Dermis blood vessel endothelial cell (primary cell): ENCODE data around the gene DELE1. TPM values are rescaled to one million over a fixed set of nuclear protein-coding genes. Genes with fewer than 3 reads are reported as not detected.

Experiments used
- DNase-seq: peaks from one replicate; pipeline ENCODE4 v3.0.0; 2010
- total RNA-seq: library from RNA; depleted of rRNA; stranded (reverse); fragments of >200 nt; gene quantifications from 2 replicates; pipeline ENCODE4 v1.2.3, GENCODE V29; 2014

DELE1 gene
- total RNA-seq, 1 donor from 2014 or later, result 66.4 TPM

DNA sequence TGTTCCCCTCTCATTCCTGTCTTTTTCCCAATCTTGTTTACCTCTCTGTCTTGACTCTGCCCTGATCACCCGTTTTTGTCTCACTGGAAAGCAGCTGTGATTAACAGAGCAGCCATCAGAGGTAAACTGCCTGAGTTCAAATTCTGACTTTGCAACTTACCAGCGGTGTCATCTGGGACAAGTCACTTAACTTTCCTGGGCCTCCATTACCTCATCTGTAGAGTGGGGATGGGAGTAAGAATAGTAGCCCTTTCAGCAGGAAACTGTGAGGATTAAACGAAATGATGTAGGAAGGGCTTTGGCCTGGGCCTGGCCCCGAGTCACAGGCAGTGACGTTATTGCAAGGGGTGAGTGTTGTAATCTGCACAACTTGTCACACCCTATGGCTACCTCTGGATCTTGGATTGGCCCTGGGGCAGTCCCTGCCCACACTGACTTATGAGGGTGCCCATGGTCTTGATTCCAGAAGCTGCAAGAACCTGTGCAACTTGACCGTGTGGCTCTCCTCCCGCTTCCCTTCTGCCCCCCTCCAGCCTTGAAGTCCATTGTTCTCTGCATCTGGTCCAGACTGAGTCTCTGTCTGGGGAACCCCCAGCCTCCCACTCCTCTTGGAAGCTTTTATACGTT, 35.0 kb downstream of the DELE1 start:
- peak; percentile 72 for DNase-seq

DNA sequence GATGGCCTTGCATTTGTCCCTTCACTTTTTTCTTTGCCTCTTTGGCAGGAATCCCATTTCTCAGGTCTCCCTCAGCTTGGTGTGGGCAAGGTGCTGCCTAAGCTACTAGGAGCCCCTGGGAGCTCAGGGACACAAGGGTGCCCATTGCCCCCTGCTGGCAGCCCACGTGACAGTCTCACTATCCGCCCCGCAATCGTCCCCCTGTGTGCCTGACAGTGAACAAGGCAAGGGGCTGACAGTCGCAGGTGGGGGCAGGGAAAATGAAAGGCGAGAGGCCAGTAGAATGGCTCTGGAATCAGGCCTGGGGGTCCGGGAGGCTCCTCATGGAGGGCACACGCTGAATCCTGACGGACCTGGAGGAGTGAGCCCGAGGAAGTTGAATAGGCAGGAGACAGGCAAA, 36.3 kb downstream of the DELE1 start:
- peak; percentile 63 for DNase-seq

DNA sequence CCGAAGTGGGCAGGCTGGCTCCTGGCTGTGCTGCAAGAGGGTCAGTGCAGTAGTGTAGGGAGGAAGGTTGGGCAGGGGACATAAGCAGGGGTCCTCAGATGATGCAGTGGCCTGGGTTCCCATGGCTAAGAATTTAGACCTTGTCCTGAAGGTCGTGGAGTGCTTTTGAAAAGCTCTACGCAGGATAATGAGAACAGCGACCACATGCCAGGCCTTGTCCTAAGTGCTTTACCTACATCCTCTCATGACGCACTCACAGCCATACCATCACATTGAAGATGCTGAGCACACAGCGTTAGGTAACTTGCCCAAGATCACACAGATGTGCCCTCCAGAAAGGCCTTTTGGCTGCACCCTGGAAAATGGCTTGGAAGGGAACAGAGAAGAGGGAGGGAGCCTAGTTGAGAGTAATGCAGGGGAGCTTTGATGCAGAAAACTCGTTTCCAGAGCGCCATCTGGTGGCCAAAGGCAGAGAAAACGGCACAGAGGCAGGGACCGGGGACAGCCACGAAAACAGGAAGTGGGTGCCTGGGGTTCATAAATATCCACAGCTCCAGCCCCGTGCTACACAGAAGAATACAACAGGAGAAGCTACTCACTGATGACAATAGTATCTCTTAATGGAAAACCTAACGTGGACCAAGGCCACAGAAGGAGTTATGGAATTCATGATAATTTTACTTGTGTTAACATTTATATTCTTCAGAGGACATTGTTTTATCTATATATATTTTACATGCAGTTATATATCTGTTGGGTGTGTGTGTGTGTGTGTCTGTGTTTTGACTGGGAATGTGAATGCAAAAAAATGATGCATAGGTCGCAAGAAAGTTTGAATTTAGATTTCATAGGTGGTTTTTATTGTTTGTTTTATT, 37.0 kb downstream of the DELE1 start:
- peak; percentile 90 for DNase-seq

DNA sequence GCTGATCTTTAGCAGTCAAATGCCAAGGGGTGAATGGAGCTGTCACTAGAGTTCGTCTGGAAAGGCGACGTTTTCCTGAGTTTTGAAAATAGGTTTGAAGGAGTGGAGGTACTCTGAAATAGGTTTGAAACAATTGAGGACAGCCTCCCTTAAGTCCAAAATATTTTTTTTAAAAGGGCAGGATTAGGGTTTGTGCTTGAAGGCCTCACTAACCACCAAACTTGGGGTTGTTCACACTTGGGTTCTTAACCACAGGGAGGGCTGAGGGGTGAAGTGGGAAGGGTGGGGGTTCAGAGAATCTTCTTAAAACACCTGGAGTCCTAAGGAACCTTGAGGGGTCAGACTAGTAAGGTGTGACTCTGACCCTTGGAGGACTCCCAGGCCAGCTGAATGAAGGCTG, 37.8 kb downstream of the DELE1 start:
- no peak for DNase-seq

DNA sequence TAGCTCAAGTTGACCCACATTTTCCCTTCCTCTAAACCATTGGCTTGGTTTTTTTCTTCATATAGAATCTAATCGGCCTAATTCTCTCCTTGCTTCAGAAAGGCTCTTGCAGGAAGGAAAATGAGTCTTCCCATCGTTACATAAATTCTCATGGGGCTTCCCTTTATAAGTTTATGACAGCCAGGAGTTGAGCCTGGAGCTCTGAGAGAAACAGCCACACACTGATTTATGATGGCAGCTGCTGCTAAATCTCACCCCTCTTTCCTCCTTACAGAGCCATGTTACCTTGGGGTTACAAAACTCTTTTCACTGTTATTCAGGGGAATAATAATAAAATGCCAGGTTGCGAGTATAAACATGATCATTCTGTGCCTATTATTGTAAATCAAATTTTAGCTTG, 40.0 kb downstream of the DELE1 start:
- no peak for DNase-seq

DNA sequence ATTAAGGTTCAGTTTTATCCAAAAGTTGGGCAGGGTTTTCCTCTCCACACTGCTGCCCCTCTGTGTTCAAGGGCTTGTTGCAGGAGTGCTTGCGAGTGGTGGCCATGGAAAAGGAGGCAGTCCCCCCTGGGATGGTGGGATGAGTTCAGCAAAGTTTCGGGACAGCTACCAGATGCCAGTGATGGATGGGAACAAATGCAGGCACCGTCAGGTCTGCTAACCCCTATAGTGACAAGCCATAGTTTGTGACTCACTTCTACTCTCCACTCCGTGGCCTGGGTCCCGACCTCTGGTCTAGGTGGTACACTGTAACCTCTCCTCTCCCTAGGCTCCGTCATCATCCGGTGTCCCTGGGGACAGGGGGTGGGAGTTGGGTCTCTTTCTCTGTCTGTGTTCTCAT, 41.4 kb downstream of the DELE1 start:
- no peak for DNase-seq

DNA sequence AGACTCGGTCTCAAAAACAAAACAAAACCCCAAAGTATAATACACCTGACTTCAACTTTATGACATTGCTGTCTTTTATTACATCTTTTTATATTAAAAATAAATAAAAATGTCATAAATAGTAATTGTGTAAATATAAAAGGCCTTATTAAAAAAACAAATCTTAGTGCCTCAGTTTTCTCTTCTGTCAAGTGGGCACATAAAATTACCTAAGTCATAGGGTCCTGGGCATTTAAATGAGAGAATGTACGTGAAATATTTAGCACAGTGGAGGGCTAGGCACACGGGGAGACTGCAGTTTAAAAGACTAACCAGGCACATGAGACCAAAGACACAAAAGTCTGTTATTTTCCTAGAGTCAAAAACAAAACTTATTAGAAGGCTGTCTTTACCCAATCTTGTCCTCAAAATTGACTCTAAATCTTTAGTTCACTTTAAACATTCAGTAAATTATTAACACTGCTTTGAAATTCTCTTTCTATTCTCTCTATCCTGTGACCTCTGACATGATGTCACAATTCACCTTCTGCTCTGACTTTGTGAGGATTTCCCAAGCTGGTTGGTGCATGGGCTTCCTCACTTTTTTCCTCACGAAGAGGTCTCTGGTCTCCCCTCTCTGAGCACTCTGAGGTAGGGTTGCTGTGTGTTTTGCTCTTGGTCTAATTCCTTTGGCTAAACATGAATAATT, 42.7 kb downstream of the DELE1 start:
- no peak for DNase-seq

DNA sequence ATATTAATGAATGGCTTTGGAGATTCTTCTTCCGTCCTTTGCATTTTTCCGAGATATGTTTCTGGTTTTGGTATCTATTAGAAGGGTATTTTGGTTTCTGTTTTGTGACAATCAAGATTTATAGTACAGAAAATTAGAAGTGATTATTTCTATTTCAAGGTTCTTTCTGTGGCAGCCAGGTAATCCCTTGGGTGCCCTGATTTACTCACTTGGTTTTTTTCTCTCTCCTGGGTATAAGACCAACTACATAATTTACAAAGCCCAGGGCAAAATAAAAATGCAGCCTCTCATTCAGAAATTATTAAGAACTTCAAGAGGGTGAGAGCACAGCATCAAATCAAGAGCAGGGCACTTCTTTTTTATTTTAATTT, 43.3 kb downstream of the DELE1 start:
- no peak for DNase-seq

DNA sequence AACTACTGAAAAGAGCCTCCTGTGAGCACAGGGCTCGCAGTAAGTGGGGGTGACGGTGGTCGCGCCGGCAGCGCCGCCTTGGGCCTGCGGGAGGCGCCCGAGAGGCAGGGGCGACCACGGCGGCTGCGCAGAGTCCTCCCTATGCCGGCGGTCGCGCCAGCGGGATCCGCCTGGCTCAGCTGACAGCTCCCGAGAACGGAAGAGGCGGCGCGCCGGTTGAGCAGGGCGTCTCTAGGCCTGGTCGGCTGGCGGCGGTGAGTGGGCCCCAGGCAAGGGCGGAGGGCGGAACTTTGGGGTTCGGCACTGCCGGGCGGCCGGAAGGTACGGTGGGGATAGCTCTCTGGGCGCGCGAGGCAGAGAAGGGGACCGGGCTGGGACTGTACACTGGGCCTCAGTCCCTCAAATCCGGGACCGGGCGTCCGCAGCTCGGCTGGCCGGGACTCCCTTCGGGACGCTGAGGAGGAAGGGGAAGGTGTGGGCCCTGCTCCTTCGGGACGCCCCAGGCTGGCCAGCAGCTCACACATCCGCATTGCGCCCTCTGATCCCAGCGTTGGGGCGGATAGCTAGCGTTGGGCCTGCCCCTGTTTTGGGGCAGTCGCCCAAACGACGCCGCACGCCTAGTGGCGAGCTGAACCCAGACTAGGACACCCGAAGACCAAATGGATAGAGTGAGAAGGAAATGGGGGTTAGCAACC, 45.4 kb downstream of the DELE1 start, which contains the start of gene RNF14:
Gene RNF14, plus strand, starts transcription at position 192 of the 695 bp plus-strand sequence. CDS start 4,484 bp downstream, outside the sequence.
- DNase-seq, result peak; percentile 97

DNA sequence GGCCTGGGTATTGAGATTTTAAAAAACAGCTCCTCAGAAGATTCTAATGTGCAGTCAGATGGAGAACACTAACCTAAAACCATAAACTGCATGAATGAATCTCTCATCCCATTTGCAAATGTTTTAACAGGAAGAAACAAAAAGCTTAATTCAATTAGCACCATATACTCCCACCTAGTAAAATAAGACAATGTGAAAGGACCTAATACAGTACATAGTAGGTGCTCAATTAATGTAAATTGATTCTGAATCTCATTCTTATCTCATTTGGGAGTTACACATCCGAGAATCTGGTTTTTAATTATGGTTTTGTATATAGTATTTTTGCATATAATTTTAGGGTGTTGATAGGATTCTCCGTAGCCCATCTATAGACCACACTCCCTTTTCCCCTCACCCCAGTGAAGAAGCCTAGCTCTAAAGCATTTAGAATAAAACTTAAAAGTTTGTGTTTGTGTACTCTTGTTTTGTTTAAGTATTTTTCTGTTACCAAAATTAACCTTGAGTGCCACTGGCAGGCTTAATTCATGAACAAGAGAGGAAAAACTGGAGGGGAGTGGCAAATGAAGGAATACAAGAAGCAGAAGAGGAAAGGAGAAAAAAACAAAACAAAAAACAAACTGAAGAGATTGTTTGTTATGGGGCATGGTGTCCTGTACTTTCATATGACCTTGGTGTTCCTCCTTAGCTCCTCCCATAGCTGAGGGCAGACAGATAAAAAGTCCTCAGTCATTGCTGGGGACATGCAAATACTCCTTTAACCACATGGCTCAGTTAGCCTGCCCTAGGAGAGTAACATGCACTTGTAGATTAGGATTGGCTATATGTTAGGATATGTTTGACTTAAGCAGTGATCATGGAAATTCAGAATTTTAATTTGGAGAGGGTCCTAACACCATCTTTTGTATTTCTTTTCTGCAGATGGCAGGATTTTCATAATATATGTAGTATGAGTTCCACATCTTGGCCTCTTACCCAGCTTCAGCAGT, 46.4 kb downstream of the DELE1 start:
- DNase-seq, result no peak

DNA sequence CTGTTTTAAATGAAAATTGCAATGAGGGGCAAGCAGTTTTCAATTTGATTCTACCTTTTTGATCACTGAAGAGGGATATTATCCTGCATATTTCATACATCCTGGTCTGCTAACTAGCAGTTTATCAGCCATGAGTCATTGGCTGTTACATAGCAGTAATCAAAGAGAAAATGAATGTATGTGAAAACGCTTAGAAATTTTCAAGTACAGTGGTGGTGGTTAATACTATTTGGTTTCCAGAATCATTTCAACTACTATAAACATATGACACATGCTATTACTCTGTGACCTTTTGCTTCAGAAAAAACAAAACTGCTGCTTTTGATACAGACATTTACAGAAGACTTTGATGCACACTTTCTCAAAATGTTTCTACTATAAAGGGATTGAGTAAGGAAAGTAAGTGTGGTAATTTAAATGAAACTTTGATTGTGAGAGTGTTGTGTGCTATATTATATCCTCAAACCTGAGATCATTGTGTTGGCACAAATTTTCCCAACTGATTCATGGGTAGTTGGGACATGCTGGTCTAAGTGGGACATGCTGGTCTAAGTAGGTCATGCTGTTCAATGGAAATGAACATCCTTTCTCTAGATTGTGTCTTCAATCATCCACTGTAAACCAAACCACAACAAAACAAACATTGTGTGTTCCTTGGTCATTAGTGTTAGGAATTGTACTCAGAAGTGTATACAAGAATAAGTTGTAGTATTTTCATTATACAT, 50.4 kb downstream of the DELE1 start:
- no peak for DNase-seq

DNA sequence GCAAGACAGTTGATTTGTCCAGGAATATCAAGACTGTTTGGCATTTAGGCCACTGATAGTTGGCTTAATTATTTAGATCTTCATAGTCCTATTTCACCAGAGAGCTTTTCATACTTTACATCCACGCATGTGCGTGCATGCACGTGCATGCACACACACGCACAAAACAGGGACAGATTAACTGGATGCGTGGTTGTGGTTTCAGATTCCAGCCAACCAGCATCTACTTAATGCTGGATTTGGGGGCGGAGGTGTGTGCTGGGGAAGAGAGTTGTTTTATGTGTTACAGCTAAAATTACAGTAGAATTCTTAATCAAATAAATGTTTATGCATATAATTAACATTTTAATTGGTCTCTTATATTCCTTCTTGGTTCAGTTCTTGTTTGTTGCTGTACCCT, 52.5 kb downstream of the DELE1 start:
- DNase-seq, result no peak

DNA sequence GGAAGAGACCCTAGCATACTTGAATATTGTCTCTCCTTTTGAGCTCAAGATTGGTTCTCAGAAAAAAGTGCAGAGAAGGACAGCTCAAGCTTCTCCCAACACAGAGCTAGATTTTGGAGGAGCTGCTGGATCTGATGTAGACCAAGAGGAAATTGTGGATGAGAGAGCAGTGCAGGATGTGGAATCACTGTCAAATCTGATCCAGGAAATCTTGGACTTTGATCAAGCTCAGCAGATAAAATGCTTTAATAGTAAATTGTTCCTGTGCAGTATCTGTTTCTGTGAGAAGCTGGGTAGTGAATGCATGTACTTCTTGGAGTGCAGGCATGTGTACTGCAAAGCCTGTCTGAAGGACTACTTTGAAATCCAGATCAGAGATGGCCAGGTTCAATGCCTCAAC, 54.7 kb downstream of the DELE1 start:
- no peak for DNase-seq

DNA sequence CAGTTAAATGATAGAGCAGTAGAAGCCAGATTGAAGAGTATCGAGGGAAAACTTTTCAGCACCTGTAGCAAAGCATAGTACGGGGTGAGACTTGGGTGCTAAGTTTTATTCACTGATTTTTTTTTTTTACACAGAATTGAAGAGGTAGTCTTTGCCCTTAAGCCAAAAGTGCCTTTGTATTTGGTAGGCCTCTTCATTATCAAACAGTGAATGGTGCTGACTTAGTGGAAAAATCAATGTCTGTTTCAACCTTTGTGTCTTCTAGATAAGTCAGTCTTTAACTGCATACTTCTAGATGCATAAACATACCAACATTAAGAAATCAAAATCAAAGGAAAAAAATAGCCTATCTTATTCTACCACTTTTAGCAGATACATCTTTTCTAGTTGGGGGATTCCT, 59.0 kb downstream of the DELE1 start:
- no peak for DNase-seq

DNA sequence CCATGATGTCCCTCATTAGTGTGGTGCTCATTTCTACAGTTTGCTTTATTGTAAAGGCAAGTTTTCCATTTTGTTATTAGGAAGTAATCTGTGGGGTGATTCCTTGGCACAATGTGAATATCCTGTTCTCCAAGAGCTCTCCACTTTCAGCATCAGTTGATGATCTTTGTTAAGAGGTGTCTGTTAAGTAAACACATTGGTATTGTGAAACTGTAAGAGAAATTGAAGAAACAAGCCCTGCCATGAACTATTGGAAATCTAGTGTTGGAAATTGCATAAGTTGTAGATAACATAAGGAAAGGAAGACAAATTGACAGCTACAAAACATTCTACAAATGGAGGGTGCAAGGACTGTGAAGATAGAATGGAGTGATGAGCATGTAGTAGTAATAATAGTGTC, 62.4 kb downstream of the DELE1 start:
- DNase-seq, result no peak

DNA sequence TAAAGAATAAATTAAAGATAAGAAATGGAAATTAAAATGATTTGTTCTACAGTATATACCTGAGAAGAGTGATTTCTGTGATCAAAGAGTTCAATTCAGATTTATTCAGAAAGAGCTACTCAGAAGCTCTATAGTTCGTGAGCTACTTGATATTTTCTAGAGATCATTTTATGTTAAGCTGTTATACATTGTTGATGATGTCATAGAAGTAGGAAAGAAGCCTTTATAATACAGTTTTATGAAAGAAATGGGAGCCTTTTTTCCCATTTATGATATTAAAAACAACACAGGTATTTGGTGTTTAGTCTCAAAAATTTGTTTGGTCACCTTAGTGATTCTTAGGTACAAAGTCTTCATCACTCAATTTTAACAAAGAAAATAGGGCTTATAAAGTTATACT, 66.0 kb downstream of the DELE1 start:
- no peak for DNase-seq

Other genes with a start within 250 kb of the DELE1 start
- gene ARAP3, start 241.6 kb upstream of the DELE1 start, total RNA-seq, result 46.1 and 65.8 TPM in 2 replicates
- gene PCDH1, start 45.5 kb upstream of the DELE1 start, total RNA-seq, result 94.4 and 162 TPM in 2 replicates
- gene PCDH12, start 34.3 kb downstream of the DELE1 start, total RNA-seq, result 48.2 and 60.9 TPM in 2 replicates
- 75.7 and 88.3 TPM in 2 replicates for gene RNF14, start 45.2 kb downstream of the DELE1 start, total RNA-seq
- gene GNPDA1, start 89.2 kb downstream of the DELE1 start, total RNA-seq, result 51.4 and 54.1 TPM in 2 replicates
- 57.7 and 72.1 TPM in 2 replicates for gene NDFIP1, start 184.9 kb downstream of the DELE1 start, total RNA-seq